Neuron (in vitro differentiated cells): ENCODE data around the gene GIGYF2.

ENCODE experiments used
- H2AFZ ChIP-seq: one replicate; pipeline ENCODE4 v1.6.1; 2013; ENCODE audit warnings: low read depth, mild to moderate bottlenecking, inconsistent platforms, low read length, moderate library complexity
- H3K27me3 ChIP-seq: one replicate; pipeline ENCODE4 v1.6.1; 2013; ENCODE audit warnings: low read length; ENCODE audit not compliant: insufficient read depth
- H3K36me3 ChIP-seq: one replicate; pipeline ENCODE4 v1.6.1; 2013; ENCODE audit warnings: low read length; ENCODE audit not compliant: insufficient read depth
- H3K4me1 ChIP-seq: one replicate; pipeline ENCODE4 v1.6.1; 2013; ENCODE audit warnings: low read length; ENCODE audit not compliant: insufficient read depth
- H3K4me3 ChIP-seq: 2 replicates; pipeline ENCODE4 v1.5.1; 2013; ENCODE audit warnings: mild to moderate bottlenecking, low read length, moderate library complexity
- H3K9me3 ChIP-seq: one replicate; pipeline ENCODE4 v1.6.1; 2013; ENCODE audit warnings: low read length

The GIGYF2 gene

DNA sequence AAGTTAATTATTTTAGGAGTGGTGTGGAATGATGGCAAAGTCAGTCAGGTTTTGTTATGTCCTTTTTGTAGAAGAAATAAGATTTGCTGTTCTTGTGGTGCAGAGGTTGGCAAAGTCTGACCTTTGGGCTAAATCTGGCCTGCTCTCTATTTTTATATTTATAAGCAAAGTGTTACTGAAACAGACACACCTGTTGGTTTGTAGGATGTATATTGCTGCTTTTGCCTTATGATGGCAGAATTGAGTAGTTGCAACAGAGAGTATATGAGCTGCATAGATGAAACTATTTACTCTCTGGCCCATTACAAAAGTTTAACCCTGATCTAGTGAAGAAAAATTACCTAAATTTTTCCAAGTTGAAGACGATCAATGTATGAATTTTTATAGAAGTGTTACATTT, 113.3 kb downstream of the GIGYF2 start:
- peaks cover 80% of the 10 kb centered on the region for H3K36me3 ChIP-seq

GRCh38 chr2:232815569-232815968, 118.4 kb downstream of the GIGYF2 start:
- H3K4me1 ChIP-seq = no peaks in the 10 kb centered on the region
- no peak overlapping the region for H2AFZ ChIP-seq
- peaks cover 89% of the 10 kb centered on the region for H3K36me3 ChIP-seq
- no peaks in the 10 kb centered on the region for H3K27me3 ChIP-seq
- H3K9me3 ChIP-seq = no peaks in the 10 kb centered on the region
- no peak overlapping the region for H3K4me3 ChIP-seq

More for the DNA sequence above, 113.3 kb downstream of the GIGYF2 start:
- Histone ChIP-seq H3K27me3 (no peaks in the 10 kb centered on the region), H2AFZ (no peak overlapping the region), H3K4me1 (no peaks in the 10 kb centered on the region), H3K4me3 (no peak overlapping the region), H3K9me3 (no peaks in the 10 kb centered on the region)

GRCh38 chr2:232816657-232817056, 119.5 kb downstream of the GIGYF2 start:
- peaks cover 87% of the 10 kb centered on the region for H3K36me3 ChIP-seq
- H3K27me3 ChIP-seq = no peaks in the 10 kb centered on the region

GRCh38 chr2:232817756-232818155, 120.6 kb downstream of the GIGYF2 start:
- H3K27me3 ChIP-seq = no peaks in the 10 kb centered on the region
- no peaks in the 10 kb centered on the region for H3K4me1 ChIP-seq
- peaks cover 84% of the 10 kb centered on the region for H3K36me3 ChIP-seq
- no peak overlapping the region for H3K4me3 ChIP-seq
- H2AFZ ChIP-seq = no peak overlapping the region
- H3K9me3 ChIP-seq = no peaks in the 10 kb centered on the region

More at GRCh38 chr2:232816657-232817056, 119.5 kb downstream of the GIGYF2 start:
- no peaks in the 10 kb centered on the region for H3K4me1 ChIP-seq
- no peak overlapping the region for H3K4me3 ChIP-seq
- no peaks in the 10 kb centered on the region for H3K9me3 ChIP-seq
- H2AFZ ChIP-seq = no peak overlapping the region

DNA sequence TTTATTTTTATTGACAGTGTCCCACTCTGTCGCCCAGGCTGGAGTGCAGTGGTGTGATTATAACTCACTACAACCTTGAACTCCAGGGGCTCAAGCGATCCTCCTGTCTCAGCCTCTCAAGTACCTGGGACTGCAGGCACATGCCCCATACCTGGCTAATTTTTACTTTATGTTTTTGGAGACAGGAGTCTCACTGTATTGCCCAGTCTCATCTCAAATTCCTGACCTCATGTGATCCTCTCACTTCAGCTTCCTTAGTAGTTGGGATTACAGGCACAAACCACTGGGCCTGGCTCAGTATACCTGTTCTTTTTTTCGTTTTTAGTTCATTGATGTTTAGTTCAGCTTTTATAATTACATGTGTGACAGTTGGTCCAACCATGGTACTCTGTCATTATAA, 132.9 kb downstream of the GIGYF2 start:
- Histone ChIP-seq H3K9me3 (no peaks in the 10 kb centered on the region), H3K36me3 (peaks cover 57% of the 10 kb centered on the region), H2AFZ (no peak overlapping the region), H3K4me3 (no peak overlapping the region), H3K27me3 (no peaks in the 10 kb centered on the region), H3K4me1 (no peaks in the 10 kb centered on the region)

DNA sequence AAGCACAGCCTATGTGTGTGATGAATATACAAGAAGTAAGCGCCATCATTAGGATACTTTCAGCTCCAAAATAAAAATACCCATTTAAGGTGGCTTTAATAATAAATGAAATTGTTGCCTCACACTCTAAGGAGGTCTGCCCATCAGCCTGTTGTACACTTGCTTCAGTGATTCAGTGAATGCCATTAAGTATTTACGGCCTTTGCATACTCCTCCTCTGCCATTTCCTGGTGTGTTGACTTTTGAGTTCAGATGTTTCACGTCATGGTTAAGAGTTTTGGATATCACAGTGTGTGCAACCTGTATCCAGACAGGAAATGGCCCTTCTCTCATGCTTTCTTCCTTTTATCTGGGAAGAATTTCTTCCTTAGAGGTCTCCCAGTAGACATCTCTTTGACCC, 134.4 kb downstream of the GIGYF2 start:
- Histone ChIP-seq H3K36me3 (peaks cover 58% of the 10 kb centered on the region), H3K9me3 (no peaks in the 10 kb centered on the region), H3K4me3 (no peak overlapping the region), H3K4me1 (no peaks in the 10 kb centered on the region), H2AFZ (no peak overlapping the region), H3K27me3 (no peaks in the 10 kb centered on the region)

- H2AFZ ChIP-seq = no peak overlapping the region
- no peaks in the 10 kb centered on the region for H3K4me1 ChIP-seq
- no peaks in the 10 kb centered on the region for H3K9me3 ChIP-seq
- no peak overlapping the region for H3K4me3 ChIP-seq
- H3K27me3 ChIP-seq = no peaks in the 10 kb centered on the region
- peaks cover 63% of the 10 kb centered on the region for H3K36me3 ChIP-seq
Observed at GRCh38 chr2:232833830-232834229, 136.7 kb downstream of the GIGYF2 start.

DNA sequence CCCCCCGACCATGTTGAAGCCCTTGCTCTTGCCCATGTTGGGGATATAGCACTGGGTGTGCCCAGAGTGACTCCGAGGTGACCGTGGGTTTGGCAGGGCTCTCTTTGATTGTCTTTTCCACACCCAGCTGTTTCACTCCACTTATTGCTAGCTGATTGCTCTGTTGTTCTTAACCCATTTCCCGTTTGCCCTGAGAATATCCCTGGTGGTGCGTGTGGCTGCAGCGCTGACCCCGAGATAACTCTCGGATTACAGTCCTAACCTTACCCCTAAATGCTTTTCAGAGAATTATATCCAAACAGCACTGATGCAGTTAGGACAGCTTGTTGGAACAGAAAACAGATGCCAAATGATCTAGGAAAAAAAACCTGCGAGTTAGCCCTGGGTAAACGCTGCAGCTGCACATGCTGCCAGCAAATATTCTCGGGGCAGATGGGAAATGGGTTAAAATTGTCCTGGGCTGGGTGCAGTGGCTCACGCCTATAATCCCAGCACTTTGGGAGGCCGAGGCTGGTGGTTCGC, 138.6 kb downstream of the GIGYF2 start:
- Histone ChIP-seq H3K36me3 (peaks cover 70% of the 10 kb centered on the region), H3K27me3 (no peaks in the 10 kb centered on the region), H2AFZ (no peak overlapping the region), H3K4me3 (no peak overlapping the region), H3K9me3 (no peaks in the 10 kb centered on the region), H3K4me1 (no peaks in the 10 kb centered on the region)

DNA sequence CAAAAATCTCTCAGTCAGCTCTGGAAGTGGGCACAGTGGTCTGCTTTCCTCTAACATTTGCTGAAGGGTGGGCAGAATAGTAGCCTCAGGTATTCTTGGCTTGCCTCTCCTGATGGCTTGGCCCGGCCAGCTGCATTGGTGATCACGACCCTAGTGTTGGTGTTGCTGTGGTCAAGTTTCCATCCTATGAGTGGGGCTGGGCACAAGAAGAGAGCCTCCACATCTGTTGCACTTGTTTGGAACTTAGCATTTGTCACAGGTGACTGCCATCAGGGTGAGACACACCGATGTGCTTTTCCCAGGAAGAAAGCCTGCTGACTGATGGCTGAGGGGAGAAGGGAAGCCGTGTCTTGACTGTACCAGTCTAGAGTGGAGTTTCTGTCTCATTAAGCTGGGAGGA, 139.8 kb downstream of the GIGYF2 start:
- no peaks in the 10 kb centered on the region for H3K4me1 ChIP-seq
- H3K4me3 ChIP-seq = no peak overlapping the region
- H3K27me3 ChIP-seq = no peaks in the 10 kb centered on the region
- H3K36me3 ChIP-seq = peaks cover 70% of the 10 kb centered on the region
- H3K9me3 ChIP-seq = no peaks in the 10 kb centered on the region
- no peak overlapping the region for H2AFZ ChIP-seq

GRCh38 chr2:232838406-232838874, 141.3 kb downstream of the GIGYF2 start:
- Histone ChIP-seq H3K4me3 (no peak overlapping the region), H3K27me3 (no peaks in the 10 kb centered on the region), H3K9me3 (no peaks in the 10 kb centered on the region), H3K36me3 (peaks cover 67% of the 10 kb centered on the region), H3K4me1 (no peaks in the 10 kb centered on the region), H2AFZ (no peak overlapping the region)

DNA sequence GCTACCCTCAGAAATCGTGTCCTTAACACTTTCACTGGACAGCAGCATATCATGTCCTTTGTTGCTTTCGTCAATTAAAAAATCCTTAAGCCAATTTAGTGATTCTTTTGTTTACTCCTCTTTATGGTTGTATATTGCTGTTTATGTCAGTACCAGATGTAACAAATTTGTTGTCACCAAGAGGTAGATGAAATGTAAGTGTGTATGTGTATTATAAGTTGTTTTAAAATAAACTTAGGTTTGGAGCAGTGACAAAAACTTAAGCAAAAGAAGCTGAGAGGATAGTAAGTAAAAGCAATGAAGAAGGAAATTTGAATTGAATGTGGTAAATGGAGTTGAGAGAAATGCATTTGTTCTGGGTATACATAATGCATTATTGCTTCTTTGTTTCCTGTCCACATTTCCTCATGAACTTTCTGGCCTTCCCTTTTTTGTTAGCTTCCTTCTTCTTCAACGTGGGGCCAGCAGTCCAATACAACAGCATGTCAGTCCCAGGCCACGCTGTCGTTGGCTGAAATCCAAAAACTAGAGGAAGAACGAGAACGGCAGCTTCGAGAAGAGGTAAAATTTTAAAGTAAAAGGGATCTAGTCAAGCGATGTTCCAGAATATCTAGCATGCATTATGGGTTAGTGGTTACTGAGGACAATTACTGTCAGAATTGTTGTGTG, 142.4 kb downstream of the GIGYF2 start:
- no peak overlapping the region for H2AFZ ChIP-seq
- H3K4me1 ChIP-seq = no peaks in the 10 kb centered on the region
- peaks cover 66% of the 10 kb centered on the region for H3K36me3 ChIP-seq
- H3K4me3 ChIP-seq = no peak overlapping the region
- no peaks in the 10 kb centered on the region for H3K27me3 ChIP-seq
- no peaks in the 10 kb centered on the region for H3K9me3 ChIP-seq

DNA sequence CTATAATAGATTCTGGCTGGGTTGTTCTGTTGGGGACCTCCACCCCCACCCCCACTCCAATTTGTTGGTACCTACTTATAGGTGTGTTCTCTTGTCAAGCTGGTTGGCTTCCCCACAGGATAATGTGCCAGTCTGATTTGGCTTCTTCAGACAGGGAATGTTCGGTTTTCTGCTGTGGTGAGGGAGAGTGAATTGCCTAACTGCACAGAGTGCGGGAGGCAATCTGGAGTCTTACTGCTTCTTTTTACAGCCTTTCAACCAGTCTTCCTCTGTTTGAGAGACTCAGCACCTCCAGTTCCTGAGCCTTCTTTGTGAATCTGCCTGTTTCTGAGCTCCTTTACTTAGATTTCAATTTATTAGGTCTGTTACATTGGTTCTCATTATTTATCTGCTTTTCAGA, 145.6 kb downstream of the GIGYF2 start:
- Histone ChIP-seq H3K9me3 (no peaks in the 10 kb centered on the region), H3K4me1 (no peaks in the 10 kb centered on the region), H2AFZ (no peak overlapping the region), H3K36me3 (peaks cover 77% of the 10 kb centered on the region), H3K4me3 (no peak overlapping the region), H3K27me3 (no peaks in the 10 kb centered on the region)

GRCh38 chr2:232843834-232844233, 146.7 kb downstream of the GIGYF2 start:
- H3K4me3 ChIP-seq = no peak overlapping the region
- no peak overlapping the region for H2AFZ ChIP-seq
- H3K4me1 ChIP-seq = no peaks in the 10 kb centered on the region
- no peaks in the 10 kb centered on the region for H3K27me3 ChIP-seq
- H3K9me3 ChIP-seq = no peaks in the 10 kb centered on the region
- peaks cover 86% of the 10 kb centered on the region for H3K36me3 ChIP-seq

DNA sequence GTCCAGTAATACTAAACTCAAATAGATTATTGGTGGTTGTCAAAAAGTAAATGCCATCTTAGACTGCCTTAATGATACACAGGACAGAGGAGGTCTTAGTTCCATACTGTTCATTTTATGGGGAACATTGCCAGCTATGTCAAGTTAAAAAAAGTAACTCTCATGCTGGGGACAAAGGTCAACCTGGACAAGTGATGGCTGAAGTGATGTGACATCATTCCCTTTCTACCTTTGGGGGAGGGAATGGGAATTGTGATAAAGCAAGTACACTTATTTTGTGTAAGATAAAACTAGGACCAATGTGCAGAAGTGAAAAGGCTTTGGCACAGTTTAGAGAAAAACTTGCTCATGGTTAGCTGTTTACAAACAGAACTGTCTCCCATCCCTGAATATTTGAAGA, 148.9 kb downstream of the GIGYF2 start:
- Histone ChIP-seq H3K36me3 (peaks cover 88% of the 10 kb centered on the region), H2AFZ (no peak overlapping the region), H3K4me3 (no peak overlapping the region), H3K9me3 (no peaks in the 10 kb centered on the region), H3K4me1 (no peaks in the 10 kb centered on the region), H3K27me3 (no peaks in the 10 kb centered on the region)
